ENCODE results near the gene CHRNA4.

DNA sequence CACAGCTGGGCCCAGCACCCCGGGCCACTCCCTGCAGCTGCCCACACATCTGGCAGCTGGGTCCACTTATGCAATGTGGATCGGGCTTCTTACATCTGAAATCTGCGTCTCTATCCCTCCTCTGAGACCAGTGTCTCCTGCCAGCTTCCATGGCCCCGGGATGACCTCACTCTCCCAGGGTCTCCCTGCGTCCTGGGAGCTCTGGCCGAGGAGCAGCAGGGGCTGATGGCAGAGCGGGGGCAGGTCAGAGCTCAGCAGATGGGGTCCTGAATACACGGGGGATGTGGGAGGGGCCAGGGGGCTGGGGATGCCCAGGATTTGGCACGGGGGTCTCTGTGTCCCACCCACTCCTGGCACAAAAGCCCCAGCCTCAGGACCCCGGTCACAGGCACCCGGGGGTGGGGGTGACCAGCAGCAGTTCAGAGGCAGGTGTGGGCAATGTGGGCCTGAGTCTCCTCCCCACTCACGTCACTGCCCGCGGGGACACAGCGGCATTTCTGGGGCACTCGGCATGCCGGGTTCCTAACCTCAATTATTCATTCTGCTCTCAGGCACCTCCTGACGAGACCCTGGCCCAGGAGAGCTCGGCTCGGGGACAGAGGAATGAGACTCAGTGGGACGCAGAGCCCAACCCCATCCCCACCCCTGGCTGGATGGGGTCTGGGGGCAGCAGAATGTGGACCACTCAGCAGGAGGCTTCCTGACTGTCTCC is 16.4 kb downstream of the CHRNA4 start:
- TF ChIP-seq, protein P1, sequence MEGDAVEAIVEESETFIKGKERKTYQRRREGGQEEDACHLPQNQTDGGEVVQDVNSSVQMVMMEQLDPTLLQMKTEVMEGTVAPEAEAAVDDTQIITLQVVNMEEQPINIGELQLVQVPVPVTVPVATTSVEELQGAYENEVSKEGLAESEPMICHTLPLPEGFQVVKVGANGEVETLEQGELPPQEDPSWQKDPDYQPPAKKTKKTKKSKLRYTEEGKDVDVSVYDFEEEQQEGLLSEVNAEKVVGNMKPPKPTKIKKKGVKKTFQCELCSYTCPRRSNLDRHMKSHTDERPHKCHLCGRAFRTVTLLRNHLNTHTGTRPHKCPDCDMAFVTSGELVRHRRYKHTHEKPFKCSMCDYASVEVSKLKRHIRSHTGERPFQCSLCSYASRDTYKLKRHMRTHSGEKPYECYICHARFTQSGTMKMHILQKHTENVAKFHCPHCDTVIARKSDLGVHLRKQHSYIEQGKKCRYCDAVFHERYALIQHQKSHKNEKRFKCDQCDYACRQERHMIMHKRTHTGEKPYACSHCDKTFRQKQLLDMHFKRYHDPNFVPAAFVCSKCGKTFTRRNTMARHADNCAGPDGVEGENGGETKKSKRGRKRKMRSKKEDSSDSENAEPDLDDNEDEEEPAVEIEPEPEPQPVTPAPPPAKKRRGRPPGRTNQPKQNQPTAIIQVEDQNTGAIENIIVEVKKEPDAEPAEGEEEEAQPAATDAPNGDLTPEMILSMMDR (IDR thresholded peaks at IDR 0.05), result no peak
- TF ChIP-seq SIN3A (IDR thresholded peaks at IDR 0.05; ENCODE audit: borderline replicate concordance, insufficient read depth, low read depth, low read length) (no peak), TCF7L2 (IDR thresholded peaks at IDR 0.05; ENCODE audit: low read depth, low read length) (no peak), POLR2AphosphoS5 (IDR thresholded peaks at IDR 0.05; ENCODE audit: low read depth, low read length) (no peak)
